Esophagus squamous epithelium (tissue), 5 donors: Measurements from ENCODE around the gene IRF2BP2. TPM values are rescaled to one million over a fixed set of nuclear protein-coding genes. Genes with fewer than 3 reads are reported as not detected.

ENCODE experiments used
- DNase-seq: peaks from one replicate; lab custom pipeline; 2025; lab: John Stamatoyannopoulos, UW
- H3K27ac ChIP-seq, 4 donors: fragments of 200-600 bp; sonication (generic); one replicate each; pipeline ENCODE4 v1.5.1; 2016 to 2019; ENCODE audit warnings: mild to moderate bottlenecking in 1 of 4
- H3K27me3 ChIP-seq, 4 donors: fragments of 200-600 bp; sonication (generic); 1 replicate in 3 of 4; 2 replicates in 1 of 4; pipeline versions ENCODE4 v1.5.1 to v1.6.0; 2017 to 2021; ENCODE audit warnings: antibody characterized with exemption in 1 of 4
- H3K36me3 ChIP-seq, 3 donors: fragments of 200-600 bp; sonication (generic); one replicate each; pipeline ENCODE4 v1.5.1; 2016 to 2019
- H3K4me1 ChIP-seq, 3 donors: fragments of 200-600 bp; sonication (generic); one replicate each; pipeline ENCODE4 v1.5.1; 2017 to 2019
- H3K4me3 ChIP-seq, 4 donors: fragments of 200-600 bp; sonication (generic); 1 replicate in 3 of 4; 2 replicates in 1 of 4; pipeline ENCODE4 v1.5.1; 2016 to 2019; ENCODE audit warnings: mild to moderate bottlenecking in 2 of 4, moderate library complexity in 1 of 4
- H3K9me3 ChIP-seq, 3 donors: fragments of 200-600 bp; sonication (generic); one replicate each; pipeline ENCODE4 v1.5.1; 2016 to 2019
- CTCF ChIP-seq, 6 experiments: fragments of 450-650 bp in 4 of 6; fragments of 200-600 bp in 2 of 6; sonication (generic) in 2 of 6; IDR thresholded peaks; one replicate each; pipeline ENCODE4 v1.5.1; 2016 to 2019; ENCODE audit warnings: antibody characterized with exemption in 6 of 6, mild to moderate bottlenecking in 4 of 6, moderate library complexity in 4 of 6
- POLR2A ChIP-seq, 4 donors: fragments of 450-650 bp; IDR thresholded peaks; one replicate each; pipeline ENCODE4 v1.6.1; 2017; ENCODE audit warnings: antibody characterized with exemption in 4 of 4, mild to moderate bottlenecking in 4 of 4, moderate library complexity in 3 of 4
- WGBS, 2 donors: methylation state at CpG; one replicate each; pipeline ENCODE4 v1.1.5; 2018; 5-methylcytosine and 5-hydroxymethylcytosine counted together
- intact Hi-C: fragments of 100-400 bp; cut with DNase I; formaldehyde crosslinking; loops from one replicate; pipeline ENCODE4 v1.15.0; 2022
- total RNA-seq, 4 donors: library from RNA; depleted of rRNA; stranded (reverse); fragments of >200 nt; gene quantifications; one replicate each; pipeline ENCODE4 v1.1.0, GENCODE V29; 2016
- donor health status: DM: yes; HTN: yes; CAD: no.

IRF2BP2 gene
- total RNA-seq, 4 donors from 2014 or later: 52.5 to 66.8 (median 57.6) TPM

- TF ChIP-seq CTCF (IDR thresholded peaks at IDR 0.05) (no peak), POLR2A (IDR thresholded peaks at IDR 0.05) (no peak)
- DNase-seq: no peak
- Histone ChIP-seq H3K9me3 (no peaks in the 10 kb centered on the region), H3K27me3 (no peaks in the 10 kb centered on the region), H3K27ac (peak overlapping the region; percentile 99 to 100 (median 100)), H3K36me3 (peaks cover 0 to 5% (median 0%) of the 10 kb centered on the region in 3 donors), H3K4me1 (peaks cover 13 to 78% (median 45%) of the 10 kb centered on the region in 3 donors), H3K4me3 (peak overlapping the region; percentile 41 to 79 (median 52))
- intact Hi-C loops: no loop called here
- WGBS, 2 donors: 8% methylated on average over 10 of the region's 11 CpGs
These were observed 9.3 kb downstream of the IRF2BP2 start for GRCh38 chr1:234600418-234601281.

GRCh38 chr1:234599617-234600417 lies 10.2 kb downstream of the IRF2BP2 start:
- TF ChIP-seq POLR2A (IDR thresholded peaks at IDR 0.05): peak in 3 of 4 donors; percentile 62 to 91 (median 81)
- peak in 1 of 6 experiments; percentile 9 for TF ChIP-seq CTCF (IDR thresholded peaks at IDR 0.05)
- Histone ChIP-seq H3K9me3 (no peaks in the 10 kb centered on the region), H3K27ac (peak overlapping the region; percentile 99 to 100 (median 100)), H3K4me1 (peaks cover 13 to 69% (median 45%) of the 10 kb centered on the region in 3 donors), H3K27me3 (no peaks in the 10 kb centered on the region), H3K36me3 (peaks cover 0 to 5% (median 0%) of the 10 kb centered on the region in 3 donors), H3K4me3 (peak overlapping the region; percentile 41 to 79 (median 52))
- intact Hi-C loops: loop anchor here (5.0 kb wide), 2 partner anchors 63 to 103 kb away; no protein-coding TSS in a partner anchor
- WGBS, 2 donors: 0% methylated on average over 9 to 19 of the region's 87 CpGs
- peak; percentile 63 for DNase-seq

- WGBS, 2 donors: 0% methylated on average over 1 of the region's 1 CpG
- DNase-seq: no peak
- Histone ChIP-seq H3K27ac (peak overlapping the region; percentile 99 to 100 (median 100)), H3K27me3 (no peaks in the 10 kb centered on the region), H3K36me3 (peaks cover 0 to 5% (median 0%) of the 10 kb centered on the region in 3 donors), H3K9me3 (no peaks in the 10 kb centered on the region), H3K4me3 (peak overlapping the region; percentile 41 to 79 (median 52)), H3K4me1 (peaks cover 13 to 62% (median 45%) of the 10 kb centered on the region in 3 donors)
- intact Hi-C loops: loop anchor here (5.0 kb wide), 2 partner anchors 62 to 102 kb away; no protein-coding TSS in a partner anchor
- TF ChIP-seq POLR2A (IDR thresholded peaks at IDR 0.05) (no peak), CTCF (IDR thresholded peaks at IDR 0.05) (no peak)
These were observed 10.9 kb downstream of the IRF2BP2 start for GRCh38 chr1:234598974-234599616.

GRCh38 chr1:234597894-234598293 lies 12.1 kb downstream of the IRF2BP2 start:
- Histone ChIP-seq H3K4me3 (no peak overlapping the region), H3K36me3 (peaks cover 0 to 5% (median 0%) of the 10 kb centered on the region in 3 donors), H3K4me1 (peaks cover 13 to 50% (median 36%) of the 10 kb centered on the region in 3 donors), H3K9me3 (no peaks in the 10 kb centered on the region), H3K27ac (peak overlapping the region in 3 of 4 donors; percentile 99 to 100 (median 100)), H3K27me3 (no peaks in the 10 kb centered on the region)
- WGBS, 2 donors: 35 to 38% methylated on average over 2 of the region's 2 CpGs
- DNase-seq: no peak
- intact Hi-C loops: loop anchor here (5.0 kb wide), 2 partner anchors 61 to 101 kb away; no protein-coding TSS in a partner anchor
- TF ChIP-seq POLR2A (IDR thresholded peaks at IDR 0.05) (no peak), CTCF (IDR thresholded peaks at IDR 0.05) (peak in 5 of 6 experiments; percentile 36 to 71 (median 49))
